Activated CD4-positive, alpha-beta T cell treated with anti-CD3 and anti-CD28 coated beads for 24 hours (primary cell): ENCODE data around the gene USF2.

Experiments
- DNase-seq, 2 donors: peaks; one replicate each; pipeline ENCODE4 v3.0.0-alpha.2; 2020; ENCODE audit warnings: low read depth in 2 of 2

USF2 gene

DNA sequence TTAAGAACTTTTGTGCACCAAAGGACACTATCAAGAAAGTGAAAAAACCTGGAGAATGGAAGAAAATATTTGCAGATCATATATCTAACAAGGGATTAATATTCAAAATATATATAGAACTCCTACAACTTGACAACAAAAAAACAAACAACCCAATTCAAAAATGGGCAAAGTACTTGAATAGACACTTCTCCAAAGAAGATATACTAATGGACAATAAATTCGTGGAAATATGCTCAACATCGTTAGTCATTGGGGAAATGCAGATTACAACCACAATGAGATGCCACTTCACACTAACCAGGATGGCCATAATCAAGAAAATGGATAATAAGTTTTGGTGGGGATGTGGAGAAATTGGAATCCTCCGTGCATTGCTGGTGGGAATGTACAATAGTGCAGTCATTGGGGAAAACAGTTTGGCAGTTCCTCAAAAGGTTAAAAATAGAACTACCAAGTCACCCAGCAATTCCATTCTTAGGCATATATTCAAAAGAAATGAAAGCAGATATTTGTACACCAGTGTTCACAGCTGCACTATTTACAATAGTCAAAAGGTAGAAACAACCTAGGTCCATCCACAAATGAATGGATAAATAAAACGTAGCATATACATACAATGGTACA lies 22.2 kb upstream of the USF2 start:
- no peak for DNase-seq

- DNase-seq: peak in 1 of 2 donors; percentile 43
Measured at GRCh38 chr19:35247526-35248309, 21.0 kb upstream of the USF2 start.

DNA sequence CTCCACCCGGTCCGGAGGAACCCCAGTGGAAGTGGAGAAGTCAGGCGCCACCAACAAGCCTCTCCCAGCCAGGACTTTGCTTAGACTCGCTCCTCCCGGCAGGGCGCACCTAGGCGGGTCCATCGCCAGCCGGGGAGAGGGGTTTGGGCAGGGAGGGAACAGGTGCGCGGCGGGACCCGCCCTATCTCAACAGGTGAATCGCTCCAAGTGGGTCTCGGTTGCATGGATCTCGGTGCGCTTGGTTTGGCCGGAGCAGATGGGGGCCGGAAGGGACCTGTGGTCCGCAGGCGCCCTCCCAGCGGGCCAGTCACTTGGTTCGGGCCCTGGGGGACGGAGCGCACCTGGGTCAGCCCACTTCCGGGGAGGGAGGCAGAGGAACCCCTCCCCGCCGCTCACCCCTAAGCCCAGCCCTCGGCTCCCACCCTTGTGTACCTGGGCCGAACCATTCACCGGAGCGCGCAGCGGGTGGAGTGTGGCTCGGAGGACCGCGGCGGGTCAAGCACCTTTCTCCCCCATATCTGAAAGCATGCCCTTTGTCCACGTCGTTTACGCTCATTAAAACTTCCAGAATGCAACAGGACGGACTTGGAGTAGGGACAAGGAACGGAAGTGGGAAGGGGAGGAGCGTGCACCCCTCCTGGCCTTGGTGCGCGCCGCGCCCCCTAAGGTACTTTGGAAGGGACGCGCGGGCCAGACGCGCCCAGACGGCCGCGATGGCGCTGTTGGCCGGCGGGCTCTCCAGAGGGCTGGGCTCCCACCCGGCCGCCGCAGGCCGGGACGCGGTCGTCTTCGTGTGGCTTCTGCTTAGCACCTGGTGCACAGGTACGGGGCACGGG lies 20.2 kb upstream of the USF2 start, which contains the start of gene LSR:
Gene LSR, plus strand, starts transcription at position 693 of the 836 bp plus-strand sequence. Its CDS starts 21 bp downstream, at position 714.
- DNase-seq: peak; percentile 44 to 59

DNA sequence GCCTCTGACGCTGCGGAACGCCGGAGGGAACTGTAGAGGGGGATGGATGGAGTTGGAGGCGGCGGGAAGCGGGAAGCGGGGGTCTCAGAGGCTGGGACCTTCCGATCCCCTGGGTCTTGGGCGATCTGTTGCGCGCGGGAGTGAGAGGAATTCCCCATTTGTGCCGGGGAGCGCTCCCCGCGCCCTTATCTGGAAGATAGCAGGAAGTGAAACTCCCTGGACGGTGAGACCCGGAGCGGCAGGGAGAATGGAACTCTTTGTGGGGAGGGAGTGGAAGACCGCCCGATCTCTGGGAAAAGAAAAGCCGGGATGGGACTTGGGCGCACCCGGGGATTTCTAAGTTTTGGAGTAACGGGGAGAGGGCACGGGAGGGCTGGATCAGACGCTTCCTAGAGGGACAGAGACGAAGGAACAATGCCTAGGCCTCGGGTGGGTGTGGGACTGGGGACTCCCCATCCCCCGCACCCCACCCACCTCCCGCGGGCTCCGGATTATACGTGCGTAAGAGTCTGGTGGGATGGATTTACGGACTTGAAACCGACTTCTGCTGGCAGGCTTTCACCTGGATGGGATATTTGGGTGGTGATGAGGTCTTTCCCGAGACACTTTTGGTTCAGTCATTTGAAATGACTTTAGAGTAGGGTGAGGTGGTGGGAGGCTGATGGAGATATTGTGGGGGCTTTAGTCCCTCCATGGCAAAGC lies 19.5 kb upstream of the USF2 start:
- no peak for DNase-seq

GRCh38 chr19:35249848-35250711 lies 18.7 kb upstream of the USF2 start:
- DNase-seq: no peak

DNA sequence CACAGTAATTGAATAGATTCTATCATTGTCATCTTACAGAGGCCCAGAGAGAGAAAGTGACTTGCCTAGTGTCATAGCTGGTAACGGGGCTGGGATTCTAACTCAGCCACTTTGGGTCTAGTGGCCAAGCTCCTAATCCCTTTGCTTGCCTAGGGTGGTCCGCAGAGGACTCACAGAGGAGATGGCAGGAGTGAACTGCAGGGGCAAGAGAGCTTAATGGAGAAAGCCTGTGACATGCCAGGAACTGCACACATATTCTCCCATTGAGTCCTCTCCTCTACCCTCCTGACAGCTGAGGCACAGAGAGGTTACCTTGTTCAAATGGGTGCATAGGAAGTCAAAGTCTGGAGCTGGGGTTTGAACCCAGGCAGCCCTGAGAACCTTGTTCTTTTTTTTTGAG lies 17.3 kb upstream of the USF2 start:
- DNase-seq: no peak

GRCh38 chr19:35253316-35254286 lies 15.2 kb upstream of the USF2 start:
- no peak for DNase-seq

GRCh38 chr19:35254341-35255297 lies 14.1 kb upstream of the USF2 start:
- DNase-seq: no peak

- no peak for DNase-seq
Measured at GRCh38 chr19:35256566-35256965, 12.2 kb upstream of the USF2 start.

- DNase-seq: no peak
Measured at GRCh38 chr19:35257113-35257461, 11.7 kb upstream of the USF2 start.

DNA sequence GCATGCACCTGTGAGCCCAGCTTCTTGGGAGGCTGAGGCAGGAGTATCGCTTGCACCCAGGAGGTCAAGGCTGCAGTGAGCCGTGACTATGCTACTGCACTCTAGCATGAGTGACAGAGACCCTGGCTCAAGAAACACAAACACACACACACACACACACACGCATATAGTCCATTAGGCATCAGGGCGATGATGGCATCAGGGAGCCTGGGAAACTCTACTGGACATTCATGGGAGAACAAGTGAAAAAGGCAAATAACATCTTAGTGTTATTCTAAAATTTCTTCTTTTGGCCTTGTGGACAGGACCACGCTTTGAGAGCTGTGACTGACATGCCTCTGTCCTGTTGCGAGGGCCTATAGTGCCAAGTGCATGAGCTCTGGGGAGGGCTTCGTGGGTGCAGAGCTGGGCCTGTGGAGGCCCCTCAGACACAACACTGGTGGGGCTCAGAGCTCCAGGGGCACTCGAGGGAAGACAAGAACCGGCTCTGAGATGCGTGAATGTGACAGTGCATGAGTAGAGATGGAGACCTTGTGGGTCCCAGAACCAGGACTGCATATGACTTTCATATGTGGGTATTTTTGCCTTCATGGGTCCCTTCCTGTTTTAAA lies 8.0 kb upstream of the USF2 start:
- no peak for DNase-seq

DNA sequence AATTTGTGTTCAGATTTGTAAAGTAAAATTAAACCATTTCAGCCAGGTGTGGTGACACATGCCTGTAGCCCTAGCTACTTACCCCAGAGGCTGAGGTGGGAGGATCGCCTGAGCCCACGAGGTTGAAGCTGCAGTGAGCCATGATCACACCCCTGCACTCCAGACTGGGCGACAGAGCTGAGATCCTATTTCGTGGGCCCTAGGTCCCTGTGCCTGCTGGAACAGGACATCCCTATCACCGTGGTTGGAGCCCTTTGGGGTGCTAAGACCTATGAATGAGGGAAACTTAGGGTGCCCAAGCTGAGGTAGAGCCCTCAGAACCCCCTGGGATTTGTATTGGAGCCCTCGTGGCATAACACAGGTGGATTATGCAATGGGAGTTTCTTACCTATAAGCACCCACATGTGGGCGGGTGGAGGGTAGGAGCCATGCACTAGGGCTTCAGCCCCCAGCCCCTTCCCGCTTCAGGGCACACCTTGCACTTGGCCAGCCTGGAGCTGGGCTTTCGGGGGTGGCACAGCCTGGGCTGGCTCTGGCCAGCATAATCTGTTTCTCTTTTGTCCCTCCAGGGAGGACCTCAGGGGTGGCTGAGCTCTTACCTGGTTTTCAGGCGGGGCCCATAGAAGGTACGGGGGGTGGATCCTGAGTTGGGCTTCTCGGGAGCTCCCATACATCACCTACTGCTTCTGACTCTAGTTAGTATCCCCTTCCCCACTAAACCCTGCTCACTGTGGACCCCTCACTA lies 7.2 kb upstream of the USF2 start:
- no peak for DNase-seq

DNA sequence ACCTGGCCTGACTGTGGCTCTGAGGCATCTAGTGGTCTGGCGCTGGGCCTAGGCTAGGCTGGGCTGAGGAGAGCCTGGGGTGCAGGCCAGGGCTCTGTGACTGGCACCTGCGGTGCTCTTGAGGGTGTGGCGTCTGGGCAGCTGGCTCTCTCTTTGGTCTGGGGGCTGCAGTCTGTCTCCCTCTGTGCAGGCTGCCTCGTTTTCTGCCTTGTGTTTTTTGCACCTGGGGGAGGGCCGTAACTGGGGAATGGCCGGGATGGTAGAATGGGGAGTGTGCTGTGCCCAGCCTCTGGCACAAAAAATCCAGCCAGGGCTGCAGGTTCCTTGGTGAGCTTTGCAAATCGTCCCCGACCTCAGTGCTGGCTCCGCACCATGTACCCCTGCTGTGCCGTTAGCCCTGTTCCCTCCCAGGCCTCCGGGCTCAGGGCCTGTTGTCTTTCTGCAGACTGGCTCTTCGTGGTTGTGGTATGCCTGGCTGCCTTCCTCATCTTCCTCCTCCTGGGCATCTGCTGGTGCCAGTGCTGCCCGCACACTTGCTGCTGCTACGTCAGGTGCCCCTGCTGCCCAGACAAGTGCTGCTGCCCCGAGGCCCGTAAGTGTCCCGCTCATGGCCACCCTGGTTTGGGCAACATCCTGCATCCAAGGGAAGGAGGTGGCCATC lies 6.5 kb upstream of the USF2 start:
- no peak for DNase-seq

GRCh38 chr19:35264268-35265125 lies 4.3 kb upstream of the USF2 start:
- no peak for DNase-seq

DNA sequence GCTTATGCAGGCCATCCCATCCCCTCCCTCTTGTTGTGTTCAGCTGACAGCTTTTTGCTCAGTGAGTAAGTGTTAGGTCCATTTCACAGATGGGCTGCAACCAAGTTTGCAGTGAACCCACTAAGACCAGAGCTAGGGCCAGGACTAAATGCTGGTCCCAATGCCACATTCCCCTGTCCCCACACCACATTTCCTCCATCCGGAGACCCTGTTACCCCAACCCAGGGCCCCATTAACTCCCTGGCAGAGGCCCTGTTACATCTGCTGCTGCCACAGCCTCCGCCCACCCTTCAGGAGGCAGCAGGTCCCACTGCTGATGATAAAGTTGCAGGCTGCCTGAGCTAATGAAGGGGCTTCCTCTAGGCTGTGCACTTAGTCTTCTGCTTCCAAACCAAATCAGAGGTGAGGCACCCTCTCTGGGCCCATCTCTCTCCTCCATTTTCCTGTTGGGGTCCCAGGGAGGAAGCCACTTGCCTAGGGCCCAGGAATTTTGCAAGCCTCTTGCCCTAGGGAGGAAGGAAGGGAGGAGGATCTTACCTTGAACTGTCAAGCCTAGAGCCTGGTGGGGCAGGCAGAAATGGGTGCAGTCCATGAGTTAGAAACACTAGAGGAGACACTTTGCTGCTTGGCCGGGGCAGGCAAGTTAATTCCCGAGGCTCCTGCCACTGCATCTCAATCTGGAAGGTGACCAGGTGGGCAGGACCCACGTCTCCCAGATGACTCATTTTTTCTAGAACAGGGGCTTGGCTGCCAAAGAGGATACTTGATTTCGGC lies 3.4 kb upstream of the USF2 start:
- no peak for DNase-seq
